GM21528 (cell line): ENCODE results near the gene PANK4.
A peak's percentile ranks its signal among the peaks of the same experiment; 100 is the strongest.

ENCODE experiments used
- ATAC-seq: cut with Tn5 transposase; IDR thresholded peaks from one replicate; pipeline ENCODE4 v1.9.1; 2021; ENCODE audit warnings: mild to moderate bottlenecking, moderate library complexity; ENCODE audit not compliant: unreplicated experiment, low FRiP score

PANK4 gene

DNA sequence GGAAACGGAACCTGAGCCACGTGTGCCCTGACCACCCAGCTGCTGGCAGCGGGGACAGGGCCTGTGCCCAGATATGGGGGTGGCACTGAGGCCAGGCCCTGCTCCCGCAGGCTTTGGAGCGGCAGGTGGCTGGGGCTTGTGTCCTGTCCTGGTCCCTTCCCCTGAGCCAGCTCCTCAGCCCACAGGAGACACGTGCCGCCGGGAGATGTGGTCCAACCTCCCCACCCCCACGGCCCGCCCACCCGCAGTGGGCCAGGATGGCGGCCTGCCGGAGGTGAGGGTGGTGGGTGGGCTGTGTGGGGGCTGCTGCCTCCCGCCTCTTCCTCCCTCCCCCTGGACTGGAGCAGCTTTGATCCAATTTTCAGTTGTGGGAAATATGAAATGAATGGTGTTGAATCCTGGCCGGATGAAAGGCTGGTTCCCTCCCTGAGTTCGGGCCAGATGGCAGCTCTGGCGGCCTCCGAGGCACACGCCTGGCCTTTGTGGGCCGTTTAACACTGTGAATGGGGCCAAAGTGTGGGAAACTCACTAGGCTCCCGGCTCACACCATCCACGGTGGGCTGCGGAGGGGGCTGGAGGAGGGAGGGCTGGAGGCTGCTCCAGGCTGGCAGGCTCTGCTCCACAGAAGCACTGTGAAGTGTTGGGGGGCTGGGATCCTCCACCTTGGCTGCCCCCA, 6.2 kb upstream of the PANK4 start:
- ATAC-seq = no peak

DNA sequence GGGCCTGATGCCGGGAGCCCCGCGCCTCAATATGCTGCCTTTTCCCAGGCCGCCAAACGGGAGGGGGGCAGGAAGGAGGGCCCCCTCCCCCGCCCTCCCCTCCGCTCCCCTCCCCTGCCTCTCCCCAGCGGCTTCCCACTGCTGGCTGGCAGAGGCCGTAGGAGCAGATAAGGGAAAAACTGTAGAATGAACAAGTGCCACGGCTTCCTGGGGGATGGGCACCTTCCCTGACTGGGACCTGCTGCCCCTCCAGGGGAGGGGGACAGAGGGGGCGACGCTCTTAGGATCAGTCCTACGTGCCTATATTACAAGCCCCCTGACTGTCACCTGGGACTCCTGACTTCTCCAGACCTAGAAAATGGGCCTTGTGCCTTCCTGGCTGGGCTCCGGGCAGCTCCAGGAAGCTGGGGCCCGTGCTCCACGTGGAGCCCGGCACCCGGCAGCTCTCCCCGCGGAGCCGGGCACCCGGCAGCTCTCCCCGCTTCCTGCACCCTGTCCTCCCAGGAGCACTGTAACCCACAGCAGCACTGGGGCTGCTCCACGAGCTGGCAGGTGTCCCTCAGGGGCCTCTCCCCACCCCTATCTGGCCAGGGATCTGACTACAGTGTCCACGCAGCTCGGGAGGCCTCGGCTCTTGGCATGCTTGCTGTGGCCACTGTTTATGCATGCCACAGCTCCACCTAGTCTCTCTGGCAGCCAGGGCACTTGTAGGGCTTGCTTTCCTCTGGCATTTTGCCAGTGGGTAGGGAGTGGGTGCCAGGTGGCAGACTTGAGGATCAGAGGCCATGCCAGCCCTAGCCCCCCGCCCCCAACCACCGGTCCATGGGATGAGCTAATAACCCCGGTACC, 4.3 kb upstream of the PANK4 start:
- no peak for ATAC-seq

DNA sequence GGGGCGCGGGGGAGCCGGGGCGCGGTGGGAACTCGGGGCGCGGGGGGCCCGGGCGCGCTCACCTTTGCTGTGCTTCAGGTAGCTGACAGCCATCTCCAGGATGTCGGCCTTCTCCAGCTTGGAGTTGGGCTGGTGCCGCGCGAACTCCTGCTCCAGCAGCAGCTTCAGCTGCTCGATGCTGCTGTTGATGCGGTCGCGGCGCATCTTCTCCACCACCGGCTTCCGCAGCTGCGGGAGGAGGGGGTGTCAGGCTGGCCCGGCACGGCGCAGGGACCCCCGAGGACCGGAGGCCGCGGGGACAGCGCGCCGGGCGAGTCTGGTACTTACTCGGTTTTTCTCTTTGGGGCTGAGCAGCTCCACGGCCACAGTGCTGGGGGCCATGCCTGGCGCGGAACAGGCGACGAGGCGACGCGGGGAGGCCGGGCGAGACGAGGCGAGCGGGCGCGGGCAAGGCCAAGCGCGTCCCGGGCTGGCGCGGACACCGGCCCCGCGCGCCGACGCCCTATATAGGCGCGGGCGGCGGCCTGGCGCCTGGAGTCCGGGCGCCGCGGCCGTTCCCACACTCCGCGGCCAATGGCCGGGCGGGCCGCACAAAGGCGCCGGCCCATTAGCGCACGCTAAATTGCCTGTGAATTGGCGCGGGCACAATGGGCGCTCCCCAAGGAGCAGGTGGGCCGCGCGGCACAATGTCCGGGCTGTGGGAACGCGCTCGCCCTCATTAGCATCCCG, 3.6 kb upstream of the PANK4 start, which contains the start of gene HES5:
Gene HES5, minus strand, starts transcription at position 480 of the 729 bp plus-strand sequence. Its CDS starts 99 bp downstream, at position 381.
- ATAC-seq = no peak

DNA sequence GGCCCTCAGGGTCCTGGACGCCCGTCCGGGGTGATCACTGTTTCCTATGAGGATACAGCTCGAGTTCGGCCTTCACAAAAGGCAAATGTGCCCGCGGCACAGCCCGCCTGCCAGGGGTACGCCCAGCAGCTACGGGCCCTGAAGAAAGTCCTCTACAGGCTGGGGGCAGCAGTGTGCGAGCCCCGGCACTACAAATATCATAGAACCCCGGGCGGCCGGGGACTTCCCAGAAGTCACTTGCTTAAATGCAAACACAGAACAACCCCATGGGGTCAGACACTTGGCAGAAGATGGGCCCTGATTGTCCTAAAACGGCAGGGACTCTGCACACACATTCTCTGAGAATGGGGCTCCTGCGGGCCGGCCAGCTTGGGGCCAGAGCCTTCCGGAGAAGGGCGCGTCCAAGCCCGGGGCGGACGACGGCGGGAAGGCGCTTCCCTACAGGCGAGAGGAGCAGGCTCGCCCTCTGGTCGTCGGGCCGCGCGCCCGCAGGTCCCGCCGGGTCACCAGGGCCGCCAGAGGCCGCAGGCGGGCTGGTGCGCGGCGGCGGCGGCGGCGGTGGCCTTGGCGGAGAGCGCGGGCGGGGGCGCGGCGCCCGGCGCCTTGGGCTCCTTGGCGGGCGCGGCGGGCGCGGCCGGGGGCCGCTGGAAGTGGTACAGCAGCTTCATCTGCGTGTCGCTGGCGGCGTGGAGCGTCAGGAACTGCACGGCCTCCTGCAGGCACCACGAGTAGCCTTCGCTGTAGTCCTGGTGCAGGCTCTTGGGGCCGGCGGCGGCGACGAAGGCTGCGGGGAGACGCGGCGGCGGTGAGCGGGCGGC, 2.8 kb upstream of the PANK4 start:
- ATAC-seq = no peak

DNA sequence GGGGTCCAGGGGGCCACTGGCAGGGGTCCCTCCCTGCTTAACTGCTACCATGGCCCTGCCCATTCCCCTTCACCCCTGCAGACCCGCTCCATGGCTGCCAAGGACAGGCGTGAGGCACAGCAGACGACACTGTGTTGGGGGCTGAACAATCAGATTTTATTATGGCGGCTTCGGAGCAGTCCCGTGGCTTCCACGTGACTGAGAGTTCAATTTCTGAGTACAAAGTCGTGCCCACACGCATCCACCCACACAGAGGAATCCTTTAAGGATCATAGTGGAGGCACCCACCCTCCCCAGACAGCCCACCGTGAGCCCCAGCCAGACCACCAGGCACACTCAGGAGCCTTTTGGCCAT, 2.2 kb upstream of the PANK4 start:
- no peak for ATAC-seq

DNA sequence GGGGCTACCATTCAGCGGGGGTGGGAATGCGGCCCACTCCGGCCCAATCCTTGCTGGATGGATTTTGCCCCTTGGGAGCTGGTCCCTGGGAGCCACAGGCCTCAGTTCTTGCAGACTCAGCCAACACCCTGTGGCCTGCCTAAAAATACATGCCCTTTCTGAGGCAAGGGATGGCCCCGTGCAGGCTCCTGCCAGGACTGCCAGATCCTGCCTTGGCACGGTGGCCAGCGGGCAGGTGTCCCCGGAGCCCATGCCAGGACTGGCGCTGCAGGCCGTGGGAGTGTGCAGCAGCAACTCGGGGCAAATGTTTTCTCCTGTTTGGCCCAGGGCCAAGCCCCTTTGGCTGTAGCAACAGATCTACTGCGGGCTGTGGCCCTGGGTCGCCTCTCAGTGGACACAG, 1.6 kb upstream of the PANK4 start:
- no peak for ATAC-seq

DNA sequence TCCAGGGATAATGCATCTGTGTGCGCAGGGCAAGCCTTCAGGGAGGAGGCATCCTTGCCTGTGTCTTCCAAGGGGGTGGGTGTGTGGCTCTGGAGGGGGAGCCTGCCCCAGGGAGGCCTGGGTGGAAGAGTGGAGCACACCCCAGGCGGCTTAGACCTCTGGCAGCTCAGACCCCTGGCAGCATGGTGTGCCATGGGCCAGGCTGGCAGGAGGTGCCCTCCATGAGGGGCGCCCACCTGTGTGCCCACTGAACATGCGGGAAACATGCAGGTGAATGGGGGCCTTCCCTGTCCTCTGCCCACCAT, 1.1 kb upstream of the PANK4 start:
- no peak for ATAC-seq

DNA sequence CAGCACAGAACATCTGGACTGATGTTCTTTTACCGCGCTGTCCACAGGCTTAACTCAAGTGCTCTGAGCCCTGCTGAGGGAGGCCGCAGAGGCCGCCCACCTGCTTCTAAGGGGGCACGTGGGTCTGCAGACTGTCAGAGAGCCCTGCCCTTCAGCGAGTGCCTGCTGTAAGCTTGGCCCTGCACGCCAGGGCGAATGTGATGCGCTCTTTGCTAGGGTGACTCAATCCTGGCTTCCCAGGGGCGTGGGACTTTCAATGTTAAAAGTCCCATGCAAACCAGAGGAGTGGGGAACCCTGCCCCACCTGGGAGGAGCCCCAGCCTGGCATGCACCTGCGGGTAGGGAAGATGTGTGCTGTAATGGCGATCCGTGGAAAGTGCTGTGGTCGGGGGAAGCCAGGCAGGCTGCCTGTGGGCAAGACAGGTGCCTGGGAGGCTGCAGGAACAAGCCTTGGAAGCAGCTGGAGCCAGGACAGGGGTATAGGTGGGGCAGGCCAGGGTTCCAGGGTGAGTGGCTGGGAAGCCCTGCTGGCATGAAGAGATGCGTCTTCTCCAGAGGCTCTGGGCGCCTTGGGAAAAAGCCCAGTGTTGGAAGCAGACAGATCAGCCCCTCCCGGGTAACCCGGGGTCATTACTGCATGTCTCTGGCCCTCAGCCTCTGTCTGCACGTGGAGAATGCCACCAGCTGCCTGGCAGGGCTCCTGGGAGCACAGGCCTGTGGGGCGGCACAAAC, 594 bp upstream of the PANK4 start:
- ATAC-seq = peak; percentile 35

DNA sequence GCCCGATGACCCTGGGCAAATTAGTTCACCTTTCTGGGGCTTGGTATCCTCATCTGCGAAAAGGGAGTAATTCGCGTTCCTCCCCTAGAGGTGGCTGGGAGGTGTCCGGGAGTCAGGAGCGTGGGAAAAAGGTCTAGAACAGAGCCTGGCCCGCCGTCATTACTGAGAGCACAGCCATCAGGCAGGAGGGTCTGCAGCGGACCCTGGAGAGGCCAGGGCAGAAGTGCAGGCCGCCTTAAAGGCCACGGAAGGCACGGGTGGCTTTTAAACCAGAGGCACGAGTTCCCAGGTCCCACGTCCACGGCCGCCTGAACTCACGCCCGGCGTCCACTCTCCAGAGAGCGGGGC, 850 bp downstream of the PANK4 start:
- ATAC-seq = no peak

DNA sequence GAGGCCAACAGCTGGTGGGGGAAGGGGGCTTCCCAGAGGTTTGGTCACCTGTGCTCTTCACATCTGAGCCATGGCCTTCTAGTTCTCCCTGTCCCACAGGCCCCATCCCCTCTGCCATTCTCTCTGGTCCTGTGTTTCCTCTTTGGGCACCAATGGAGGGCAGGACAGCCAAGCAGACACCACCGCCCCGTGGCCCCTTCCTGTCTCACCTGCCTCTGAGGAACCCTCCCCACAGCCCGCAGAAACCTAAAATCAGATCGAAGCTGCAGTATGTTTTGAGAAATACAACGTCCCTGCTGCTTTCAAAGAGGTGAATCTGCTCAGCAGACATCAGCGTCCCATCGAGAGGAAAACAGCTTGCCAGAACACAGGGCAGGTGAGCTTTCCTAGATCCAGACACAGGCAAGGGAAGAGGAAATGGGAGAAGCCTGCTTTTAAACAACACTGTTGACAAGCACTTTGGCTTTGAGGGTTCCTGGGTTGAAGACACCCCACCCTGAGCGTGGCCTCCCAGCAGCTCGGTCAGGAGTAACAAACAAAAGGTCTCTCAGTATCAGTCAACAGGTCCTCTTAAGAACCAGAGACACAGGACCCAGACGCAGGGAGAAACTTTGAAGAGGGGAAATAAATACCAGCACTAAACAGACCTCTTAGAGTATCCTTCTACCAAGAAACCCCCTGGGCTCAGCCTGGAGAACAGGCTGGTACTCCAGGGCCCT, 2.3 kb downstream of the PANK4 start:
- no peak for ATAC-seq

DNA sequence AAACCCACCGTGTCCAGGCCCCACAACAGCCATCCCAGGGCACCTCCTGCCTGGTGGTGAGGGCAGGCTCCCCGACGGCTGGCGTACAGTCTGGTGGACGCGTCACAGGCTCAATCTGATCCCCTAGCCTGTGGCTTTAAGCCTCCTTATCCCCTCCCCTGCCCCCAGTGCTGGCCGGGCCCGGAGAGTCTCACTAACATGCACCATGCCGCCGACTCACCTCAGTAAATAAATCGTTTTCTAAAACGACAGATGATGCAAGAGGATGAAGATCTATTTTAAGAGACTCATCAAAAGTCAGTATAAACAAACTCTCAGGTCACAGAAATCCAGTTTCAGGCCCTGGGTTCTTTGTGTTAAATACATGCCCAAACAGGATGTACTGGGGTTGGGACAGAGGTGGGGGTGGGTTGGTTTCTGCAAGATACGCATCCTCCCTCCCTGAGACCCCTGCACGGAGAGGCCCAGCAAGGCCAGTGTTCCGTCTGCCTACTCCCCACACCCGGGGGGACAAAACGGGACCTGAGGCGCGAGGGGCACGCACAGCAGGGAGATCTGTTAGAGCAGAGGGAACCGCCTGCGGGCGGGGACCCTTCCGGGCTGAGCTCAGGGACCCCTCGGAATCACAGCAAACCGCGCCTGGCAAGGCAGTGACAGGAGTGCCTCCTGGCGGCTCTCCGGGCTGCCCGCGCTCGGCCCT, 3.1 kb downstream of the PANK4 start:
- no peak for ATAC-seq

DNA sequence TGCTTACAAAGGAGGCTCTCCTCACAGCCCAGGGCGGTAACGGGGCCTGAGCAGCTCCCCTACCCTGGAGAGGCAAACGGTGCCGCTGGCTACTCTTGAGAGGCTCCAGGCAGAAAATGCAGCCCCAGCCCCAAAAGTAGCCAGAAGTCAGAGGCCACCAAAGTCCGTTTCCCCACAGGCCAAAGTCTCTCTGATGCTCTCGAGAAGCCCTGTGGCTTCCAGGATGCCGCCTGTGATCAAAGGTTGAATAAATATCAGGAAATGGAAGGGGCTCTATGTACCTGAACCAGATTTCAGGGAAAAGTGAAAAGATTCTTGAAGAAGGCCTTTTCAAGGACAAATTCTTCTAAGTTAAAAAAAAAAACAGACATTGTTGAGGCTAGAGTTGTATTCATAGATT, 4.2 kb downstream of the PANK4 start:
- ATAC-seq = no peak

DNA sequence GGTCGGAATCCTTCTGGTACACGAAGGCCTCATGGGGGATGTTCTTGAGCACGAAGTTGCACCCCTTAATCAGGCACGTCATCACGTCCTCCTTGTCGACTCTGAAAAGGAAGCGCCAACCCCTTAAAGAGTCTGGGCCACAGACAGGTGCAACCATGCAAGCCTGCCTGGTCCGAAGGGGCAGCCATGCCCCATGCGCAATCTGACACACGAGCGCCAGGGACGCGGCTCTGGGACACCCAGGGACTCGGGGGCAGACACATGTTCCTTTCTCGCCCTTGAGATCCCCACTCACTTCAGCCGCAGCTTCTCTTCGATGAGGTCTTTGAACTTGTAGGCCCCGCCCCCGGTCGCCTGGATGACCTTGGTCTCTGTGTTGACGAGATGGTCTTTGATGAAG, 5.6 kb downstream of the PANK4 start:
- no peak for ATAC-seq

DNA sequence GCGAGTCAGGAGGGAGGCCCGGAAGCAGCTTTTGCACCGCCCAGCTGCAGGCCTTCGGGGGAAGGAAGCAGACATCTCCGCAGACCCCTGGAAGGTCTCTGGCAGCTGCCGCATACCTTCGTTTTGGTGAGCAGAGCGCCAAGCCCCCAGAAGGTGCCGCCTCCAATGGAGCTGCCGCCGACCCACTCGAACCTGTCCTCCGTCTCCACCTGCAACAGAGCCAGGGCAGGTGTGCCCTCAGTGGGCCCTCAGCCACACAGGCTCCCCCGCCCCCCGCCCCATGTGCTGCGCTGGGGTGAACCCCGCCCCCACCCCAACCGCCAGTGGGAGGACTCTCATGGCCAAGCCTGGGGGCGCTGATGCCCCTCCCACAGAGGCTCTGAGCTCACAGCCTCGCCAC, 6.2 kb downstream of the PANK4 start:
- ATAC-seq = no peak

DNA sequence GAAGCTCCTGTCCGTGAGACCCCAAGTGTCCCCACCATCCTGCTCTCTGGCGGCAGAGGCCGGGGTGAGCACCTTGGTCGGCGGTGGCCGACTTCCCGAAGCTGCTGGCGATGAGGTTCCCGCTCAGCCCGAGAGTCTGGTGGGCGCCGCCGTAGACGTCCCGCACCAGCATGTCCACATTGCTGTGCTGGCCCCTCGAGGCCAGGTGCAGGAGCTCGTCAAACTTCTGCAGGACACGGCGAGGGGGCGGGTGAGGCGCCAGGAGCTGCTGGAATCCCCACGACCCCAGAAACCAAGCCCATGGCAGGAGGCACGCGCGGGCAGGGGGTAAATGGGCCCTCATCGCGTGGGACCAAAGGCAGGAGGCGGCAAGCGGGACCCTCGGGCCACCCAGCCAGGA, 6.7 kb downstream of the PANK4 start:
- no peak for ATAC-seq

DNA sequence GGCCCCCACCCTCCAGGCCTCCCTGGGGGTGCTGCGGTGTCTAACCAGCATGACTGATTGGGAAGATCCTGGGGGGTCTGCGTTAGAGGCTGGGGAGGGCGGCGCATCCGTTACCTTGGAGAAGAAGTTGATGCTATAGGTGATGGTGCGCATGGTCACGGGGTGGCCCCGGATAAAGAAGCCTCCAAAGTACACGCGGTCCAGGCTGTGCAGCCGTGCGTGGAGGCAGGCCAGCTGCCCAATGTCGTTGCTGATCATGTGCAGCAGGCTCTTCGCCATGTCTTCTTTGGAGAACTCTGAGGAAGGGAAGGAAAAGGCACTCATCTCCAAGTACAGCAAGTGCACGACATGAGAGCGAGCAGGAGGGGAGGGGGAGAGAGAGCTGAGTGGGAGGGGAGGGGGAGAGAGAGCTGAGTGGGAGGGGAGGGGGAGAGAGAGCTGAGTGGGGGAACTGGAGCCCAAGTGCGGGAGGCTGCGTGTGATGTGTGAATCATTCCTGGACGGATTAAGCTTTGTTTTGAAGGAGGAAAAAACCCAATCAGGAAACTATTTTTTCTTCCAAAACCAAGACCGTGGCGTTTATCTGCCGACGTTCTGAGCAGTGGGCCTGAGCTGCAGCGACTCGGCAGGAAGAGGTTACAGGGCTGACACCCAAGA, 7.2 kb downstream of the PANK4 start:
- ATAC-seq = no peak

DNA sequence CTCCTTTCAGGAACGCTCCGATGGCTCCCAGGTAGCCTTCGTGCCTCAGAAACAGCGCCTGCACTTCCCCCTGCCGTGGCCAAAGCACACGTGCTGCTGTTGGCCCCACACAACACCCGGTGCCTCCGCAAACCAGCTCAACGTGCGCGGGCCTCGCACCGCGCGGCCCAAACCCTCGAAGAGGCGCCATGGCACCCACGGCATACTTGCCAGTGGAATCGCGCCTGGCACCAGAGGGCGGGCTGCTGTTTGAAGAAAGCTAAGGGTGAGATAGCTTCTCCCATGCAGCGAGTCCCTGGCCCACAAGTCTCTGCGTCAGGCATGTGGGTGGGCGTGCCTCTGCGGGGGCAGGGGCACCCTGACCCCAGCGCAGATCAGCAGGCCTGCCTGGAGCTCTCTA, 7.9 kb downstream of the PANK4 start:
- no peak for ATAC-seq

DNA sequence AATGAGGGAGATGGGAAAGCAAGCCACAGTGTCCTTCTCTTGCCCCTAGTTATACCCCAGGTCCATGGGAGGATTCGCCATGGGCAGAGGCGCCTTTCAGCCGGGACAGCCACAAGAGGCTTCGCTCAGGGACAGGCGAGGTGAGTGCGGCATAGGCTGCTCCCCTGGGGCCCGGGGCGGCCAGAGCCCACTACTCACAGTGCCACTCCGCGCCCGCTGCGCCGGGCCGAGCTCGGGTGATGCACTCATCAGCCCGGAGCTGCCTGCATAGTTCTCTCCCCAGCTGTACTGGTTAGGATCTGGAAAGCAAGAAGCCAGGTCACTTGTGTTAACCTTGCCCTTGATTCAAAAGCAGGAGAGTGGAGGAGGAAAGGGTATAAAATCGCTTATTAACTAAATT, 8.4 kb downstream of the PANK4 start:
- no peak for ATAC-seq

DNA sequence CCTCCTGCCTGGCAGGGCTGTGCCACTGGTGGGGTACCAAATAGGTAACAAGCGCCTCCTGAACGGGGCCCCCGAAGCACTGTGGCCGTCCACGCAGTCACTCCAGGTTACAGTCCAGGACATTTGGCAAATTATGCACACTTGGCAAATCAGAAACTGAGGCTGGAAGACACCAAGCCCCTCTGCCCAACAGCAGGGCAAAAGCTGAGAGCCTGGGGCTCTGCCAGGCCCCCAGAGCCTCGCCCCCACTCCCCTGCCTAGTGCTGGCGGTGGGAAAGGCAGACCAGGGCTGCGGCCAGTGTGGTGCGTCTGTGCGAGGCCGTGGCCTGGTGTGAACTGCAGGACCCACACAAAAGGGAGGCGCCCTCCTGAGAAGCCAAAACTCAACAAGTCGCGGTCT, 9.4 kb downstream of the PANK4 start:
- no peak for ATAC-seq
